HG03457 (cell line): ENCODE measurements around the gene TRAF7.

Experiments used
- ATAC-seq: cut with Tn5 transposase; IDR thresholded peaks from one replicate; pipeline ENCODE4 v1.9.1; 2021; ENCODE audit warnings: moderate number of reproducible peaks; ENCODE audit not compliant: unreplicated experiment

The TRAF7 gene

DNA sequence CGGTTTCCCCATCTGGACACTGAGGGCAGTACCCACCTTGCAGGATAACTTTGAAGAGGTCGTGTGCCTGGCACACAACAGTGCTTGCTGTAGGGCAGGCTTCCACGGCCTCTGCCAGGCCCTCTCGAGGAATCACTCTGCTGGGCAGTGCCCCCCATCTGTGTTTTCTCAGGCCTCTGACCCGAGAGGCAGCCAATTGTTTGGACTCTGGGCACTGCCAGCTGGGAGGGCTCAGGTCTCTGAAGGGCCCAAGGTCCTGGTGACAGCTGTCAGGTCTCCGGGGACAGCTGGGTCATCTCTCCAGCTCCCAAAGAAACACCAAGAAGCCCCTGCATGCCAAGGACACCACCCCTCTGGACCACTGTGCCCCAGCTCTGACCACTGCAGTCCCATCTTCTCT, 8.2 kb upstream of the TRAF7 start:
- no peak for ATAC-seq

DNA sequence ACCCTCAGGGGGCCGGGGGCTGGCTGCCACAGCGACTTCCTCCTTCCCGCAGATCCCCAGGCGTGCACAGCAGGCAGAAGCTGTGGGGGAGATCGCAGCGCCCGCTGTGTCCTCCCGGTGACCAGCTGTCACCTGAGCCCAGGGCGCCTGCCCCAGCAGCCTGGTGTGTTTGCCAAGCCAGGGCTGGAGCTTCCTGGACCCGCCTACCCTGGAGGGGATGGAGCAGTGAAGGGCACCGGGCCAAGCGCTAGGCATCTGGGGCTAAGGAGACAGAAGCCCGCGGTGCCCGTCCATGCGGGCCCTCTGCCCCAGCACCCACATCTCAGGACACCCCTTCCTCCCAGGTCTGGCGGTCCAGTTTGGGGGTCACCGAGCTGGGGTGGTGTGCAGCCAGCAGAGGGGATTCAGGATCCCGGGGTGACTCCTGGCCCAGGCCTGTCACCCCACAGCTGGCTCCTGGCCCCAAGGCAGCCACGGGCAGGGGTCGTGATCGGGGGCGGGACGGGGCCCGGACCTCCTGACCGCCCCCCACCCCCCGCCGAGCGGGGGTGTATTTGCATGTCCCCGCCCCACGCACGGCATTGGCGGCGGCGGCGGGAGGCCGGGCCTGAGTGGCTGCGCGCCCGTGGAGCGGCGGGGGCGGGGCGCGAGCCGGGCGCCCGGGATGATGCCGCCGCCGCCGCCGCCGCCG, 7.5 kb upstream of the TRAF7 start, which contains the start of gene RAB26:
Gene RAB26 (plus strand): TSS at position 645 of the 691 bp plus-strand sequence. CDS start 159 bp downstream, outside the sequence.
- ATAC-seq = no peak

DNA sequence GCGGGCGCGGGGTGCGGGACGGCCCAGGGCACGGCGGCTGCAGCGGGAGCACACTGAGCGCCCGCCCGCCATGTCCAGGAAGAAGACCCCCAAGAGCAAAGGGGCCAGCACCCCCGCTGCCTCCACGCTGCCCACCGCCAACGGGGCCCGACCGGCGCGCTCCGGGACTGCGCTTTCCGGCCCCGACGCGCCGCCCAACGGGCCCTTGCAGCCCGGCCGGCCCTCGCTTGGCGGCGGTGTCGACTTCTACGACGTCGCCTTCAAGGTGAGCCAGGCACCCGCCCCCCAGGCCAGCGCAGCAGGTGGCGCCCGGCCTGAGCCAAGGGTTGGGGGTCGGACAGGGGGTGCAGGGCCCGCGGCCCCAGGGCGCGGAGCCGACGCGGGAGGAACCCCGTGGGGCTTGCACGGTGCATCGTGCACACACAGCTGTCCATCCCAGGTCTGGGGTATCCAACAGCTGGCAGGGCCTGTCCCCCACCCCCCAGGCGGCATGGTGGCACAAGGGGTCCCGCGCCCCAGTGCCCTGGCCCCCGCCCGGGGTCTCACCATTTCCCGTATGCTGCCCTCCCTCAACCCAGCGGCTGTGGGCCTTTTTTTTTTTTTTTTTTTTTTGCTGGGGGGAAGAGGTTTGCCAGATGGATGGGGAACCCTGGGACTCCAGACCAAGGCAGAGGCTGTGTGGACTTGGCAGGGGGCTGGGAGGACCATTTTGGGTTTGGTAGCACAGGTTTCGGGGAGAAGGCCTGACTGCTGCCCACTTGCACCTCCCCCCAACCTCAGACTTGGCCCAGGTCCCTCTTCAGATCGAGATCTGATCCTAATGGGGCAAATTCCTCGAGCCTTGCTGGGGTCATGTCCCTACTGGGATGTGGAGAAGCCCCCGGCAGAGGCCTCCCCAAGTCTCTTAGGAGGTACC, 6.6 kb upstream of the TRAF7 start:
- no peak for ATAC-seq

DNA sequence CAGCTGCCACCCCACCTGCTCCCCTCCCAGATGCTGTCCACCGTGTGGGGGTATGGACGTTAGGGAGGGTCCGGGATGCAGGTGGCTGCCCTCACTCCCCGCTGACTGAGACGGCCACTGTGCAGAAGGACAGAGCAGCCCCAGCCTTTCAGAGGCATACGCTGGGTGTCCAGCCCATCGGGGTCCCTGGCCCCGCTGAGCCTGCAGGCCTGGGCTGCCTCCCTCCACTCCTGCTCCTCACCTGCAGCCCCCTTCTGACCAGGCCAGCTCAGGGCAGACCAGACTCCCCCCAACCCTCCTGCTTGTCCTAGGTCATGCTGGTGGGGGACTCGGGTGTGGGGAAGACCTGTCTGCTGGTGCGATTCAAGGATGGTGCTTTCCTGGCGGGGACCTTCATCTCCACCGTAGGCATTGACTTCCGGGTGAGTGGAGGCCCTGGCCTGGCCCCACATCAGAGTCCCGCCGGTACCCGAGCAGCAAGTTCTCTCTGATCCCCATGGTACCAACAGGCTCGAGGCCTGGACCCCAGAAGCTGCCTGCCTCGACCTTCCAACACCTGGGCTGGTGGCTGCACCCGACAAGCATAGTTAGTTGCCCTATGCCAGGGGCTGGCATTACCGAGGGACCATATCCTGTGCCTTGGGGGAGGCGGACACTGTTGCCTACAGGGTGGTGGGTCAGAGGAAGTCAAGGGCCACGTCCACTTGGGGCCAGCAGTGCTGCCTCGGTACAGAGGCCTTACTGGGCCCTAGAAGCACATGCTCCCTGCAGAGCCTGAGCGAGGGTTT, 5.8 kb upstream of the TRAF7 start:
- ATAC-seq = no peak

DNA sequence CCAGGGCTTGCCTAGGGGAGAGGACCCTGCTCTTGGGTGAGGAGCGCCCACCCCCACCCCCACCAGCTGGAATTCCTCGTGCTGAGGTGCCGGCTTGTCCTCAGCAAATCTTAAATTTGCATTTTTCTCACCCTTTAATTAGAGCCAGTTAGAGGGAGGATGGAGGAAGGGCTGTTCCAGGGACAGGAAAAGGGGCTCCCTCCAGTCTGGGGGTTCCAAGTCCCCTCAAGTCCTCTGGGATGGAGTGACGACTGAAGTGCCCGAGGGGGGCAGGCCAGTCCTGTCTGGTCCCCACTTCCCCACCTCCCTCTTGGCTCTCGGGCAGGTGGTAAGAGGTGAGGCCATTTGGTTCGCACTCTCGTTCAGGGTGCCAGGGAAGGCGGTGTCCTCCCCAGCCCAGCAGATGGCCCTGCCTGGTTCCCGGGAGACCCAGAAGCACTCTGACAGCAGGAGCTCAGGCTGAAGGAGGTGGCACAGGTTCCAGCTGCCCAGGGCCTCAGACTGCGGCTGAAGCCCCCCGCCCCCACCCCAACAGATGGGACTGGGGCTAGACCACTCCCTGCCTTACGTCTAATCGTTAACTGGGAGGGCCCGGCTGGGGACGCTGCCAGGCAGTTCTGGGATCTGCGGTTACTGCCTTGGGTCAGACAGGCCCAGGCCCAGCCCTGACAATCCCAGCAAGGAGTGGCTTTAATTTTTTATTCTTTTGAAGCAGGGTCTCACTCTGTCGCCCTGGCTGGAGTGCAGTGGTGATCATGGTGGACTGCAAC, 5.0 kb upstream of the TRAF7 start:
- no peak for ATAC-seq

DNA sequence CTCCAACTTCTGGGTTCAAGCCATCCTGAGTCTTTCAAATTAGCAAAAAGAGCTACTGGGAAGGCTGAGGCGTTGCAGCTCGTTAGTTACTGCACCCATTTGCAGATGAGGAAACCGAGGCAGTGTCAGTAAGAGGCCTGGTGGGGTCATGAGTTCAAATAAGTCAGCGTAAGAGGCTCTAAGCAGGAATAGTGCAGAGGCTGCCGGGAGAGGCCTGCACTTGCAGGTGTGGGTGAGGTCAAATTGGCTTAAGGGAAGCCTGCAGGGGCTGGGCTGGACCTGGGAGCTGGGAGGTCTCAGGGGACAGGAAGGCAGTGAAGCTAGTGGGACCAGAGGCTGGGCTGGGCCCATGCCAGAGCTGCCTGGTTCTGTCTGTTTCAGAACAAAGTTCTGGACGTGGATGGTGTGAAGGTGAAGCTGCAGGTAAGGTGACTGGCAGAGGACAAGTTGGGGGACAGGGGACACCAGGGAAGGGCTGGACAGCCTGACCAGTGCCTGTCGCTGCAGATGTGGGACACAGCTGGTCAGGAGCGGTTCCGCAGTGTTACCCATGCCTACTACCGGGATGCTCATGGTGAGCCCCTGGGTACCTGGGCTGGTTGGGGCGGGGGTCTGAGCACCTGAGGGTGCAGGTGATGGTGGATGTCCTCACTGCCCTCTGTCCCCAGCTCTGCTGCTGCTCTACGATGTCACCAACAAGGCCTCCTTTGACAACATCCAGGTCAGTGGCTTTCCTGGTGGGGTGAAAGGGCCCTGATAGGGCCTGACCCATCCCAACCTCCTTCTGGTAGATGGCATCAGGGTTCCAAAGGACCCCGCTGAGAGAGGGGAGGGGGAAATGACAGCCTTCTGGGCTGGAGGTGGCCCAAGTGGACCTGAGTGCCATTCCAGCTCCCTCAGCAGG, 4.1 kb upstream of the TRAF7 start:
- ATAC-seq = no peak

DNA sequence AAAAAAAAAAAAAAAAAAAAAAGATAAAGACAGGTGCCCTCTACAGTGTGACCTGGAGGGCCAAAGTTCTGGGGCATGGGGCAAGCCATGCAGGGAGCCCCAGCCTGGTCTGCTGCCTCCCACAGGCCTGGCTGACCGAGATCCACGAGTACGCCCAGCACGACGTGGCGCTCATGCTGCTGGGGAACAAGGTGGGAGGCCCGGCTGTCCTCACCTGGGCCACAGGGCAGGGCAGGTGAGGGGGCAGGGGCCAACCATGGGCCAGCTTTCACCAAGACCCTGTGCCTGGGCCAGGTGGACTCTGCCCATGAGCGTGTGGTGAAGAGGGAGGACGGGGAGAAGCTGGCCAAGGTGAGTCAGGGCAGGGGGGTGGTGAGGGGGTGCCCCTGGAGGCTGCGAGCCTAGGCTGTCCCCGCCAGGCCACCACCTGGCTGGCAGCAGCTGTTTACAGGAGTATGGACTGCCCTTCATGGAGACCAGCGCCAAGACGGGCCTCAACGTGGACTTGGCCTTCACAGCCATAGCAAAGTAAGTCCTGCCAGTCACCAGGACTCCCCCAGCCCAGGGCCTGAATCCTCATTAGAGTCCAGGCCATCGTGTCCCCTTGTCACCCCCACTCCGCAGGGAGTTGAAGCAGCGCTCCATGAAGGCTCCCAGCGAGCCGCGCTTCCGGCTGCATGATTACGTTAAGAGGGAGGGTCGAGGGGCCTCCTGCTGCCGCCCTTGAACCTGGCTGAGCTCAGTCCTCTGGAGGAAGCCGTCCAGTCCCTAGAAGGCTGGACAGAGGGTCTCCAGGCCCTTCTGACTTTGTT, 2.7 kb upstream of the TRAF7 start:
- ATAC-seq = no peak

DNA sequence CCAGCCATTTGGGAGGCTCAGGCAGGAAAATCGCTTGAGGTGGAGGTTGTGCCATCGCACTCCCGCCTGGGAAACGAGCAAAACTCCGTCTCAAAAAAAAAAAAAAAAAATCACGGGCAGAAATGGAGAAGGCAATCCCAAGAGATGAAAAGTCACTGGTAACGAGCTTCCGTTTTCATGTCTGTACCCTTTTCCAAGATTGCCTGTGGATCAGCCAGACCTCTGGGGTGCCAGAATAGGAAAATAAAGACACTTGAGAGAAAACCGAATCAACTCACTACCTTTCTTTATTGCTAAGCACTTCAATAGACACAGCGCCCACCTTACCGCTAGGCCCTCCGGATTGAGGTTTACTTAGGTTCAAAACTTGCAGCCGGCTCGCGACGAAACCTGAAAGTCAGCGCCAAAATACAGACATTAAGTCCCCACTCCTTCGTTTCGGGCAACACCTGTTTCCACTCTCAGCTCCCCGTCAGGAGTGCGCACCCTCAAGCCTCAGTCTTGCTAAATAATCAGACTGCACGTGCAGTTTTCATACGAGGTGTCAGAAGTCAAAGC, 970 bp upstream of the TRAF7 start:
- ATAC-seq = no peak

DNA sequence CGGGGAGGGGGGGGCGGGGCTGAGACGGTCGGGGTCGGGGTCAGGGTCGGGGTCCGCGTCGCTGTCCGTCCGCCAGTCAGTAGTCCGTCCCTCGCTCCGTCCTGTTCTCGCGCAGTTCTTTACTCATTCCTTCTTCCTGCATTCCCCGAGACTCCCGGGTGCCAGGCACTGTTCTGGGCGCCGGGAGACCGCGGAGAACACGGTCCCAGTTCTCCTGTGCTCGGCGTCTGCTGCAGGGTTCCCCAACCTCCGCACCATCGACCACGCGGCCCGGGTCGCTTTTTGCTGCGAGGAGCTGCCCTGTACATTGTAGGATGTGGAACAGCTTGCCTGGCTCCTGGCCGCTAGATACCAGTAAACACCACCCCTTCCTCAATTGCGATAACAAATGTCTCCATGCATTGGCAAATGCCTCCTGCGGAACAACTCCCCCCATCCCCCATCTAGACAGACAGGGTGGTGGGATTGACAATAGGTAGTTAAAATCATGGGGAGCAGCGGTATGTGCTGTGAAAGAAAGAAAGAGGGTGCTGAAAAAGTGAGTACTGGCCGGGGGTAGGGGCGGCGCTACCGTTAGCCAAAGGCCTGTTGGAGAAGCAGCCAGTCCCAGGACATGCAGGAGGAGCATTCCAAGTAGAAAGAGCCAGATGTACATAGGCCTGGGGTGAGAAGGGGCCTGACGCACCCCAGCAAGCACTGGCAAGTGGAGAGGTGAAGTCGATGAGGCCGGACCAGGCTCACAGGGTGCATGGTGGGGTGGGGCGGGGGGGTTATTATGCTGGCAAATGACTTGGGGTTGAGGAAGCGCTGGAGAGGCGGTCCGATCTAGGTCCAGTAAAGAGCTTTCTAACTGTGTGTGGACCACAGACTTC, 631 bp downstream of the TRAF7 start:
- no peak for ATAC-seq

DNA sequence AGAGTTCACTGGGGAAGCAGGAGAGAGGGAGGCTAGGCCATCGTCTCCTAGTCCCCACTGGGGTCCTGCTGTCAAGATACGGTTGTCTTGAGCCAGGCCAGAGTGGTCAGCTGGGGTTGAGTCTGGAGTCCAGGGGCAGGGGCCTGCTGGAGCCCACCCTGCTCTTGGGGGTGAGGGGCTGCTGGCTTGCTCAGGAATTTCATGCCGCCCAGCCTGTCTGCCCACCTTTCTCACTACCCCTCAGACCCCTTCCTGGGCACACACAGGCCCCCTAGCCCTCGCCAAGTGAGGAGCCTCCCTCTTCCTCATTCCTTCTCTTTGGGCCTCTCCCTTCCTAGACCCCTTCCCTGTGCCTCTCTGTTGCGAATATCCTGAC, 1.3 kb downstream of the TRAF7 start:
- no peak for ATAC-seq

DNA sequence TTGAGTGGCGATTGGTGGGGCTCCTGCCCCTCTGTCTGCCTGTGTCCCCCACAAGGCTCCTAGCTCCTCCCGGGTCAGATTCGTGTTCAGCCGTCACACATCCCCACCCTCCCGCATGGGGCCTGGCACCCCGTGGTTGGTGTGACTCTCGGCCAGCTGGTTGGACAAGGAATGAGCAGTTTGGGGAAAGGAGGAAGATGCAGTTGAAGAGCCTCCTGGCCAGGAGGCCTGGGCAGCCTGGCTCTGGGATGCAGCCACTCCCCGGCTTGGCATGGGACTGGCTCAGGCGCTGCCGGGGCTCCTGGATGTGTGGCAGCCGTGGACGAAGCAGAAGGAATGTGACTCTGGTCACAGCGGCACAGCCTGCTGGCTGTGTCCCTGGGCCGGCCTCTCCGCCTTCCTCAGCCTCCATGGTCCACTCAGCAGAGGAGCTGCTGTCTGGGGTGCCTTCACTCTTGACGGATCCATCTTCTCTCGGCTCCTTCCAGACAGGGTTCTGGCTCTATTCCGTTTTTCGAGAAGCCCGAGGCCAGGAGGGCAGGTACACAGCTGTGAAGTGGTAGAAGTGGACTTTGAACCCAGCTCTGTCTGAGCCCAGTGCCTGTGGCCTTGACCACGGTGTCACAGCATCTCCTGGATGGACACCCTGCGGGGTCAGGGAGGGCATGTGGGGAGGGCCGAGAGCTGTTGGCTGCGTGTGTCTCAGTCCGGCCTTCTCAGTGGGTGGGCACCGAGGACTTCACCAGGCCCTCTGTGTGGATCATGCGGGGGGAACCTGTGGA, 2.1 kb downstream of the TRAF7 start:
- ATAC-seq = no peak

DNA sequence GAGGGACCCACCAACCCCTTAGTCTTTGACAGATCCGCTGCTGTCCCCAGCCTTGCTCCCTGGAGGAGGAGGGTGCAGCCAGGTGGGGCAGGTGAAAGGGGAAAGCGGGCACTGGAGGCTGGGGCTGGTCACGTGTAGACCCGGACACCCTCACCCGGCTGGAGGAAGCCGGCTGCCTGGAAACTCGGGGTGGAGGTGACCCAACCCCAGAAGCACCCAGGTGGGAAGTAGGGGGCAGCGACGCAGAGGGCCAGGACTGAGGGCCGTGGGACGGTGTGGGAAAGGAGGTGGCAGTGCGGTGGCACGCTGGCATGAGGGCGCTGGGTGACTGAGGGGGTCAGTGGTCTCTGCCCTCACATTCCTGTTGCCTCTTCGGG, 2.7 kb downstream of the TRAF7 start:
- ATAC-seq = no peak

DNA sequence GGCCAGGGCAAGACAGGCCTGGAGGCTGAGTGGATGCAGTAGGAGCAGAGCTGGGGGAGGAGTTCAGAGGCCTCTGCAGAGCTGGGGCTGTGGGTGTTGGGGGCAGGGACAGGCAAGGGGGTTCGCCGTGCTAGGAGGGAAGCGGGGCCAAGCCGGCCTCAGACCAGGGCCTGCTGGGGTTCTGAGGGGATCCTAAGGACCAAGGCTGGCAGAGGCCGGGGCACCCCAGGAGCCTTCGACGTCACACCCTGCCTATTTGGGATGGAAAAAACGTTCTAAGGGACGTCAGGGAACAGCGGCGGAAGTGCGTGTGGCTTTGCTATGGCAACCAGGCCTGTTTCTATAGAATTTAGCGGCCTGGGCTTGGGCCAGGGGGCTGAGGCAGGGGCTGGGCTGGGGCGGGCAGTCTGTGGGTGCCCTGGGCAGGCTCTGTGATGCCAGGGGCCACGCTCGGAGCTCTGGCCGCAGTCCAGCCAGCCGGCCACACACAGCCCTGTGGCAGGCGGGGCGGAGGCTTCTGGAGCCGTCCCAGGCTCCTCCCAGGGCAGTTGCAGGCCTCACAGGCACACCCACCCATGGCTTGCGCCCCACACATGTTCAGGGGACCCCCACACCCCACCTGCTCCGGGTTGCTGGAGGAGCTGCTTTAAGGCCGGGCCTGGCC, 3.7 kb downstream of the TRAF7 start:
- no peak for ATAC-seq

DNA sequence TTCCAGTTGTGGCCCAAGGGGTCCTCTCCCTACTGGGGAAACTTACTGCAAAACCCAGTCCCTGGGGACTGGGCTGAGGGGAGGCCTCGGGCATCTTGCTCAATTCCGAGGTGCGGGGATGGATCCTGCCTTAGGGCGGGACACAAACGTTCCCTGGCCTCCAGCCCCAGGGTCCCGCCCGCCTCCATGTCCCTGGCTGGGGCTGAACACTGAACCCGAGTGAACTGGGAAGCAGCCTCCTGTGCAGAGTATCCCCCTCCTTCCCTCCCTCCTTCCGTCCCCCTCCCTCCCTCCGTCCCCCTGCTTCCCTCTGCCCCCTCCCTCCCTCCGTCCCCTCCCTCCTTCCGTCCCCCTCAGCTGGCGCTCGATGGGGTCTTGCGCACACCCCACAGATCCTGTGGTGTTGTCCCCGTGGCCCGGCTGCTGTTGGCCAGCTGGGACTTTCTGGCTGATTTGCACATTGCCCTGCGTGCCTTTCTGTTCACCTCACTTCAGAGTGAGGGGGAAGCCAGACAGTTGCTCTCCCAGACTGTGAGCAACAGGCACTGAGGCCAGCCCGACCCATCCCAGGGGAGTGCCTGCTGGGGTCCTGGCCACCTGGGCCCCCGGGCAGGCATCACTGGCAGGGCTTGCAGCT, 5.5 kb downstream of the TRAF7 start:
- no peak for ATAC-seq

DNA sequence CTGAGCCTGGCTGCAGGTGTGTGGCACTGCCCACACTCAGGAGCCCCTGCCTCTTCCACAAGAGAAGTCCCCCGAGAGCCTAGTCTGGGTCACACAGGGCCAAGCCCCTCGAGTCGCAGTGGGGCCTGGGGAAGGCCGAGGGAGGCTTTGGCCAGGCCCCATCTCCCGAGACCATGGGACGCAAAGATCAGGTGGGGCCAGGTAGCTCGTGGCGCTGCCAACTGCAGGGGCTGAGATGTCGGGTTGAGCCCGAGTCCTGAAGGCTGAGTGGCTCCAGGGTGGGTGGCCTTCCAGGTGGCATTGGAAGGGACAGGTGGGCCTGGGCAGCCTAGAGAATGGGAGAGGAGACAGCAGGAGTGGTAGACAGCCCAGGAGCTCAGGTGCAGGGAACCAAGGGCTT, 6.3 kb downstream of the TRAF7 start:
- ATAC-seq = no peak

DNA sequence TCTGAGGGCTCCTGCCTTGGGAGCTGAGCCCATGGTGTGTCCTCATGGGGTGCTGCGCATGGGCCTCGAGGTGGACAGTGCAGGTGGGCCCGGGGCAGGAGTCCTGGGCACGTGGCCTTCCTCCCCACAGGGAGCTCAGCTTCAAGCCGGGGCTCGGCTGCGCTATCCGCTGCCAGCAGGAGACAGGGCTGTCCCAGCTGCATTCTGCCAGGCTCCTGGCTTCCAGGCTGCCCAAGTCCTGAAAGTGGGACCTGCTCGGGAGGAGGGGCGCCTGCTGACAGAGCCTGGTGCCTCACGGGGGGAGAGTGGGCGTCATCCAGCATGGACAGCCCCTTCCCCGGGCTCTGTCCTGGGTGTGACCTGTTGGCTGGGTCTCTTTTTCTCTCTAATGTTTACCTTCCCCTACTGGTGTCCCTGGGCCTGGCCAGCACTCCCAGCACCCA, 7.1 kb downstream of the TRAF7 start:
- ATAC-seq = no peak
